ENCODE results near the gene ZNF217.
"Not testable (repeated sequence)": the region's sequence is repeated elsewhere in the genome, so short reads cannot be mapped to it uniquely, and the experiment has no call there.

ZNF217 gene

GRCh38 chr20:53562104-53562764 is 31.4 kb downstream of the ZNF217 start:
- not testable (repeated sequence) for DNase-seq

- DNase-seq: no peak
Observed at GRCh38 chr20:53561505-53561904, 32.1 kb downstream of the ZNF217 start.

DNA sequence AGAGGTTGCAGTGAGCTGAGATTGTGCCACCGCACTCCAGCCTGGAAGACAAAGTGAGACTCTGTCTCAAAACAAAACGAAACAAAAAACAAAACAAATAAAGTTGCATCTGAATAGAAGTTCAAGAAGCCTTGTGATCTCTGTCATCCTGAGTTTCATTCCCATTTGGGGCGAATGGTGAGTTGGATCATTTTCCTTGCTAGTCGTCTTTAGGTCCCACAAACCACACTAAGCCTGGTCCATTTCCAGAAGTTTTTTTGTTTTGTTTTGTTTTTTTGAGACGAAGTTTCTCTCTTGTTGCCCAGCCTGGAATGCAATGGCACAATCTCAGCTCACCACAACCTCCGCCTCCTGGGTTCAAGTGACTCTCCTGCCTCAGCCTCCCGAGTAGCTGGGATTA is 33.8 kb downstream of the ZNF217 start:
- no peak for DNase-seq

- DNase-seq: no peak
Observed at GRCh38 chr20:53557130-53557529, 36.5 kb downstream of the ZNF217 start.

- DNase-seq: no peak
Observed at GRCh38 chr20:53556267-53556897, 37.3 kb downstream of the ZNF217 start.

DNA sequence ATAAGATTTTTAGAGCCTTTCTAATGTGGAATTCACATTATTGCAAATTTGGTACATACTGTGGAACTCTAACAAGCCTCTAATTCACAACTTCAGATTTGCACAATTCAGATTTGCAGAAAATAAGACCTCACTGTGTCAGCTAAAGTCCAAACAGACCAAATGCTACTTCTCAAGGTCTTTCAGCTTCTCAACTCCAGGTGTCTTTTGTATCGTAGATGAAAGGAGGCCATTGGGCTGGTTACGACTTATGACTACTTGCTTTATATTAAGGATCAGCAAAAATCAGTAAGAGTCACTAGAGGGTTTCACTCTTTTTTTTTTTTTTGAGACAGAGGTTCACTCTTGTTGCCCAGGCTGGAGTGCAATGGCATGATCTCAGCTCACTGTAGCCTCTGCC is 37.8 kb downstream of the ZNF217 start:
- no peak for DNase-seq

- no peak for DNase-seq
Observed at GRCh38 chr20:53555081-53555480, 38.6 kb downstream of the ZNF217 start.

GRCh38 chr20:53552572-53552893 is 41.1 kb downstream of the ZNF217 start:
- DNase-seq: not testable (repeated sequence)

GRCh38 chr20:53551719-53552571 is 41.7 kb downstream of the ZNF217 start:
- DNase-seq: not testable (repeated sequence)

GRCh38 chr20:53550280-53551187 is 43.1 kb downstream of the ZNF217 start:
- DNase-seq: no peak

DNA sequence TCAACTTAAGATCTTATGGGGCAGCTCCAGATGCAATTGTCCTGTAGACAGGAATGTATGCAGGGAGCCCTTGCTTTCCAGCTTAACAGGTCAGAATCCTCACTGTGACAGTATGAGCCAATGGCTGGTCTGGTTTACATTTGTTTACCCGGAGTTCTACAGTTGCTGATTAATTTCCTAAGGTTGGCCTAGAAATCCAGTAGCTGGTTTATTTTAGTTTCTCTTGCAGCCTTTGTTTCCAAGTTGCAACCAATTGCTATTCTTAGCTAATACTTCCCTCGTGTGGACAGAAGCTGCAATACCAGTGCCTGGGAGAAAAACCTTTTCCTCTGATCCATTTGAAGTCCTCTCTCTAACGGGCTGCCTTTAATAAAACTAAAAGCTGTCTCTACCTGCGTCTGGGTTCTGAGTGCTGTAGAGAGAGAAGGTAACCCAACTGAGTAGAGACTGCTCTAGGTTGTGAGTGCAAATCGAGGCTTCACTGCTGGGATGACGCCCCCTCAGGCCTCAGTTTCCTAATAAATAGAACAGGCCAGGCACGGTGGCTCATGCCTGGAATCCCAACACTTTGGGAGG is 45.9 kb downstream of the ZNF217 start:
- DNase-seq: peak in 1 of 2 experiments; percentile 19

- no peak for DNase-seq
Observed at GRCh38 chr20:53539516-53539915, 54.1 kb downstream of the ZNF217 start.

DNA sequence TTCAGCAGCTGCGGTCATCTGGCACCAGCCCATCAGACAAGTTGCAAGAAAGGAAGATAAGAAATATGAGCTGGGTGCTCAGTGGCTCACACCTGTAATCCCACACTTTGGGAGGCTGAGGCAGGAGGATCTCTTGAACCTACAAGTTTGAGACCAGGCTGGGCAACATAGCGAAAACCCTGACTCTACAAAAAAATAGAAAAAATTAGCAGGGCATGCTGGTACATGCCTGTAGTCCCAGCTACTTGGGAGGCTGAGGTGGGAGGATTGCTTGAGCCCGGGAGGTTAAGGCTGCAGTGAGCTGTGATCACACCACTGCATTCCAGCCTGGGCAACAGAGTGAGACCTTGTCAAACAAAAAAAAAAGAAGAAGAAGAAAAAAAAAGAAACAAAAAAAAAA is 57.3 kb downstream of the ZNF217 start:
- DNase-seq: not testable (repeated sequence)

DNA sequence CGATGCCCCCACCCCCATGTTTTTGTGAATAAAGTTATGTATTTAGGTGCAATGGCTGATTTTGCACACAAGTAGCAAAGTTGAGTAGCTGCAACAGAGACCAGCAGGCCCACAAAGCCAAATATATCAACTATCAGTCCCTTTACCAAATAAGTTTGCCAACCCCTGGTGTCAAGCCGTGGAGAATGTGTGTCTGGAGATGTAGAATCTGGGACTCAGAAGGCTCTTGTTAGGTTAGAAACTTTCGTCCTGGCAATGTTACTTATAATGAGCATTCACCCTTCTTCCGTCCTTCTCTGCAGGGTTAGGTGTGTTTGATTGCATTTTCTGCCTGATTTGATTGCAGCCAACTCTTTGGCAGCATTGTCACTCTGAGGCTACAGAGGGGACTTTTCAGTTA is 57.8 kb downstream of the ZNF217 start:
- DNase-seq: no peak

DNA sequence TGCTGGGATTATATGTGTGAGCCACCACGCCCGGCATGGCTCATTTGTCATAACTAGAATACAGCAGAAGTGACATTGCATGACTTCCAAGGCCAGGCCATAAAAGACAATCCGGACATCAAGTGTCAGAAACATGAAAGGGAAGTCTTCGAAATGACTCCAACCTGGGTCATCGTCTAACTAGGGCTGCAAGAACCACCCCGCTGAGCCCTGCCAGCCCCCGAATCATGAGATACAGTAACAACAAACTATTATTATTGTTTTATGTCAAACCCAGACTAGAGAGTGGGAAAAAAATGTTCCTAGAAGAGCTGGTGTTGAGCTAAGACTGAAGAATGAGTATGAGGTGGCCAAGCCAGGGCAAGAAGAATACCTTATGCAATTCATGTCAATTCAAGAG is 59.6 kb downstream of the ZNF217 start:
- DNase-seq: no peak

GRCh38 chr20:53533500-53533899 is 60.1 kb downstream of the ZNF217 start:
- no peak for DNase-seq

DNA sequence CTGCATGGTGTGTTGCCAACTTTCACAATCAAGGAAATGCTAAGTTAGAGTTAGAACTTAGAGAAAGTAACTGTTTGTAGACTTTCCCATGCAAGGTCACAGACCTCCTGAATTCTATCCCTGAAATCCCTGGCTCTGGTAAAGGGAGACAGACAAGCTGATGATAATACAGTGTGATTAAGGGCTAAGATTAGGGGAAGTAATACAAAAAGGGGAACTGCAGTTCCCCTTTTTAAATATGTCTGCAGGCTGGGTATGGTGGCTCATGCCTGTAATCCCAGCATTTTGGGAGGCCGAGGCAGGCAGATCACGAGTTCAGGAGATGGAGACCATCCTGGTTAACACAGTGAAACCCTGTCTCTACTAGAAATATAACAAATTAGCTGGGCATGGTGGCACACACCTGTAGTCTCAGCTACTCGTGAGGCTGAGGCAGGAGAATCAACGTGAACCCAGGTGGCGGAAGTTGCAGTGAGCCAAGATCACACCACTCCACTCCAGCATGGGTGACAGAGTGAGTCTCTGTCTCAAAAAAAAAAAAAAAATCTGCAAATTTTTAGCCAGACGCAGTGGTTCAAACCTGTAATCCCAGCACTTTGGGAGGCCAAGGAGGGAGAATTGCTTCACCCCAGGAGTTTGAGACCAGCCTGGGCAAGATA is 60.9 kb downstream of the ZNF217 start:
- DNase-seq: not testable (repeated sequence)

GRCh38 chr20:53530440-53530839 is 63.2 kb downstream of the ZNF217 start:
- DNase-seq: no peak

DNA sequence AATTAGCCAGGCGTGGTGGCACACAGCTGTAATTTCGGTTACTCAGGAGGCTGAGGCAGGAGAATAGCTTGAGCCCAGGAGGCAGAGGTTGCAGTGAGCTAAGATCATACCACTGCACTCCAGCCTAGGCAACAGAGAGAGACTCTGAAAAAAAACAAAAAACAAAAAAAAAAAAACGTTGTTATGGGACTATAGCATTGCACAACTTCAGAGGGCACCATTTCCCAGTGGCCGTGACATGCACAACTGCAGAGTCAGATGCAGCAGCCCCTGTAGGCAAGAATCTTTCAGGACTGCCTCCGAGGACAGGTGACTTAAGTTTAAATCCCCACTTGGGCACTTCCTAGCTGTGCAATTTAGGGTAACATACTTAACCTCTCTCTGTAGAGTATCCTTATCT is 64.0 kb downstream of the ZNF217 start:
- no peak for DNase-seq

GRCh38 chr20:53527196-53527595 is 66.4 kb downstream of the ZNF217 start:
- no peak for DNase-seq

DNA sequence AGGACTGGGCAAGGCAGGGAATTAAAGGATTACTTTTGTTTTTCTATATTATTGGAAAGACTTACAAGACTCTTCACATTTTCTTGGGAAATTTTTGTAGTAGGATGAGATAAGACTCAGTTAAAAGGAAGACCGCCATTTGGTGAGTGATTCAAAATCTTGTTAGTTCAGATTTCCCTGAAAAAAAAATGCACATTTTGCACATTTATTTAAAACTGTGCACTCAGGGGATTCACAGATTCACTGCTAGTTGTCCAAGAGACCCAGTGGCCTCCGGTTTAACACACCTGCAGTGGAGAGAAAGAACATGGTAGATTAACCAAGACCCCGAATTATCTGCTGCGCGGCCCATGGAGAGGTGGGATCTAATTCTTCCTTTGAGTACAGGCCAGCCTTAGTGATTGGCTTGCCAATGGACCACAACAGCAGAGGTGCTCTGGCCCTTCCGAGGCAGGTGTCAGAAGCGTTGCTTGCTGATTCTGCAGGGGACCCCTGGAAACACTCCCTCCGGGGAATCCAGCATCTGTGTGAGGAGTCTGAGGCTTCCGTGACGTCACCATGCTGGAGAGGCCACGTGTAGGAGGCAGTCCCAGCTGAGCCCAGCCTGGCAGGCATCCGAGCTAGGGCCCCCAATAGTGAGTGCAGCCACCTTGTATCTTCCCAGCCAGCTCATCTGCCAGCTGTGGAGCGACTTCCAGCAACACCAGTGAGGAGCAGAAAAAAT is 68.9 kb downstream of the ZNF217 start:
- DNase-seq: no peak
